H9 (cell line): ENCODE measurements around the gene SASH3. TPM values are rescaled to one million over a fixed set of nuclear protein-coding genes. Genes with fewer than 3 reads are reported as not detected.

Source experiments
- DNase-seq: peaks from one replicate; pipeline ENCODE4 v3.0.0-alpha.2; 2017
- H2AFZ ChIP-seq: one replicate; pipeline ENCODE4 v1.6.1; 2013; ENCODE audit warnings: mild to moderate bottlenecking, low read length, control low read depth, moderate library complexity
- H2AK5ac ChIP-seq: 2 replicates; pipeline ENCODE4 v1.6.1; 2013; ENCODE audit warnings: low read length, control low read depth, mixed read lengths; ENCODE audit not compliant: insufficient read length
- H2BK120ac ChIP-seq: one replicate; pipeline ENCODE4 v1.6.1; 2013; ENCODE audit warnings: low read depth, mild to moderate bottlenecking, low read length, control low read depth, inconsistent platforms; ENCODE audit not compliant: poor library complexity, severe bottlenecking
- H2BK12ac ChIP-seq: 2 replicates; pipeline ENCODE4 v1.6.1; 2013; ENCODE audit warnings: low read length, control low read depth, mixed read lengths, low read depth; ENCODE audit not compliant: insufficient read length
- H2BK15ac ChIP-seq: 2 replicates; pipeline ENCODE4 v1.6.1; 2013; ENCODE audit warnings: low read depth, low read length, control low read depth
- H2BK20ac ChIP-seq: one replicate; pipeline ENCODE4 v1.6.1; 2013; ENCODE audit warnings: low read depth, mild to moderate bottlenecking, low read length, control low read depth, inconsistent platforms; ENCODE audit not compliant: poor library complexity, severe bottlenecking
- H2BK5ac ChIP-seq: 2 replicates; pipeline ENCODE4 v1.6.1; 2013; ENCODE audit warnings: low read length, control low read depth, mixed read lengths; ENCODE audit not compliant: insufficient read length
- H3K14ac ChIP-seq: 2 replicates; pipeline ENCODE4 v1.6.1; 2013; ENCODE audit warnings: low read length, control low read depth; ENCODE audit not compliant: insufficient read depth
- H3K18ac ChIP-seq: 2 replicates; pipeline ENCODE4 v1.6.1; 2013; ENCODE audit warnings: low read depth, mild to moderate bottlenecking, mixed read lengths, low read length, control low read depth; ENCODE audit not compliant: insufficient read length
- H3K23ac ChIP-seq: 2 replicates; pipeline ENCODE4 v1.6.1; 2013; ENCODE audit warnings: low read length, control low read depth, mixed read lengths, low read depth; ENCODE audit not compliant: insufficient read length
- H3K23me2 ChIP-seq: 2 replicates; pipeline ENCODE4 v1.6.1; 2013; ENCODE audit warnings: low read depth, mild to moderate bottlenecking, mixed read lengths, low read length, control low read depth; ENCODE audit not compliant: insufficient read length, poor library complexity, severe bottlenecking
- H3K27ac ChIP-seq: 2 replicates; pipeline ENCODE4 v1.5.1; 2013; ENCODE audit warnings: low read length, control low read depth, mixed read lengths, low read depth; ENCODE audit not compliant: insufficient read length
- H3K27me3 ChIP-seq: 2 replicates; pipeline ENCODE4 v1.6.1; 2013; ENCODE audit warnings: low read length, control low read depth, inconsistent platforms; ENCODE audit not compliant: insufficient read depth
- H3K4ac ChIP-seq: 2 replicates; pipeline ENCODE4 v1.6.1; 2013; ENCODE audit warnings: low read depth, mild to moderate bottlenecking, control low read depth, inconsistent platforms, low read length, moderate library complexity
- H3K4me1 ChIP-seq: 2 replicates; pipeline ENCODE4 v1.6.1; 2013; ENCODE audit warnings: low read length, control low read depth, inconsistent platforms; ENCODE audit not compliant: insufficient read depth
- H3K4me2 ChIP-seq: 2 replicates; pipeline ENCODE4 v1.6.1; 2013; ENCODE audit warnings: low read length, control low read depth, mixed read lengths; ENCODE audit not compliant: insufficient read length, insufficient read depth
- H3K56ac ChIP-seq: 2 replicates; pipeline ENCODE4 v1.6.1; 2013; ENCODE audit warnings: low read depth, mild to moderate bottlenecking, mixed read lengths, low read length, control low read depth; ENCODE audit not compliant: insufficient read length
- H3K79me1 ChIP-seq: 2 replicates; pipeline ENCODE4 v1.6.1; 2013; ENCODE audit warnings: low read depth, mild to moderate bottlenecking, moderate library complexity, low read length, control low read depth, inconsistent platforms; ENCODE audit not compliant: insufficient read depth, poor library complexity, severe bottlenecking
- H3K79me2 ChIP-seq: 2 replicates; pipeline ENCODE4 v1.6.1; 2013; ENCODE audit warnings: low read length, control low read depth, inconsistent platforms; ENCODE audit not compliant: insufficient read depth
- H3K9ac ChIP-seq: 2 replicates; pipeline ENCODE4 v1.6.1; 2013; ENCODE audit warnings: low read length, control low read depth, mixed read lengths; ENCODE audit not compliant: insufficient read length; ENCODE audit errors: extremely low read depth
- H3K9me3 ChIP-seq: one replicate; pipeline ENCODE4 v1.6.1; 2013; ENCODE audit warnings: low read depth, low read length, inconsistent platforms; ENCODE audit not compliant: control insufficient read depth
- H3T11ph ChIP-seq: one replicate; pipeline ENCODE4 v1.6.1; 2013; ENCODE audit warnings: mild to moderate bottlenecking, low read length, control low read depth, inconsistent platforms
- H4K20me1 ChIP-seq: one replicate; pipeline ENCODE4 v1.6.1; 2013; ENCODE audit not compliant: control insufficient read depth, insufficient read length, insufficient read depth
- H4K5ac ChIP-seq: 2 replicates; pipeline ENCODE4 v1.6.1; 2013; ENCODE audit warnings: low read depth, mild to moderate bottlenecking, mixed read lengths, low read length, control low read depth; ENCODE audit not compliant: insufficient read length
- H4K8ac ChIP-seq: replicated peaks from 2 replicates; pipeline ENCODE4 v1.6.1; 2013; ENCODE audit warnings: low read length, control low read depth, mixed read lengths, low read depth; ENCODE audit not compliant: insufficient read length
- H4K91ac ChIP-seq: 2 replicates; pipeline ENCODE4 v1.6.1; 2013; ENCODE audit warnings: low read depth, mild to moderate bottlenecking, moderate library complexity, mixed read lengths, low read length, control low read depth; ENCODE audit not compliant: insufficient read length
- H3K27ac Mint-ChIP-seq, 3 experiments: 2 replicates in 2 of 3; 3 replicates in 1 of 3; pipeline ENCODE4 v1.8.0; 2020 to 2021; ENCODE audit warnings: mixed read lengths in 3 of 3, mild to moderate bottlenecking in 1 of 3, moderate library complexity in 1 of 3
- H3K27me3 Mint-ChIP-seq: 2 replicates; pipeline ENCODE4 v1.8.0; 2021; ENCODE audit warnings: low read depth, mild to moderate bottlenecking, moderate library complexity, mixed read lengths
- H3K36me3 Mint-ChIP-seq, 3 experiments: 2 replicates in 2 of 3; 3 replicates in 1 of 3; pipeline ENCODE4 v1.8.0; 2020 to 2021; ENCODE audit warnings: low read depth in 3 of 3, mixed read lengths in 3 of 3; ENCODE audit not compliant: insufficient read depth in 1 of 3
- H3K4me1 Mint-ChIP-seq, 2 experiments: 2 replicates each; pipeline ENCODE4 v1.8.0; 2020; ENCODE audit warnings: mixed read lengths in 2 of 2
- H3K4me3 Mint-ChIP-seq, 2 experiments: 2 replicates in 1 of 2; 3 replicates in 1 of 2; pipeline ENCODE4 v1.8.0; 2020 to 2021; ENCODE audit warnings: mild to moderate bottlenecking in 2 of 2, mixed read lengths in 2 of 2, moderate library complexity in 1 of 2
- H3K9me3 Mint-ChIP-seq, 2 experiments: 2 replicates in 1 of 2; 3 replicates in 1 of 2; pipeline ENCODE4 v1.8.0; 2020; ENCODE audit warnings: mild to moderate bottlenecking in 2 of 2, mixed read lengths in 2 of 2, moderate library complexity in 1 of 2
- CTCF ChIP-seq: fragments of 200-600 bp; sonication (generic); conservative IDR thresholded peaks from 3 replicates; pipeline ENCODE4 v1.8.0; 2021; ENCODE audit warnings: antibody characterized with exemption, mild to moderate bottlenecking
- WGBS: extraction: QIAGEN DNeasy Blood & Tissue Kit; methylation state at CpG from one replicate; pipeline ENCODE4 v1.1.7; 2013; ENCODE audit warnings: missing lambda C conversion rate, low lambda C conversion rate, mixed read lengths; ENCODE audit not compliant: insufficient read length; ENCODE audit errors: extremely low coverage; 5-methylcytosine and 5-hydroxymethylcytosine counted together
- total RNA-seq: library from RNA; stranded (reverse); gene quantifications from 2 replicates; pipeline ENCODE4 v1.2.1, GENCODE V29; 2021

Gene SASH3
- total RNA-seq, 1 experiment from 2014 or later, result not detected

- no peak for DNase-seq
- Mint-ChIP-seq H3K27ac (no peak overlapping the region), H3K27me3 (peaks cover 28% of the 10 kb centered on the region), H3K4me3 (no peak overlapping the region), H3K9me3 (peaks cover 0 to 64% of the 10 kb centered on the region in 2 experiments; a peak in 3 of 5 replicates), H3K36me3 (no peaks in the 10 kb centered on the region; a peak in 1 of 7 replicates), H3K4me1 (peaks cover 15 to 17% of the 10 kb centered on the region in 2 experiments)
- Histone ChIP-seq H2AFZ (no peak overlapping the region), H2AK5ac (no peak overlapping the region), H4K20me1 (no peaks in the 10 kb centered on the region), H3K23me2 (no peaks in the 10 kb centered on the region), H3K27ac (no peak overlapping the region), H2BK12ac (no peak overlapping the region), H3K9me3 (peaks cover 7% of the 10 kb centered on the region), H3K4me2 (no peak overlapping the region), H4K91ac (no peak overlapping the region), H4K5ac (no peak overlapping the region), H3K14ac (no peak overlapping the region), H3K18ac (no peak overlapping the region), H2BK20ac (no peak overlapping the region), H3T11ph (no peak overlapping the region), H3K79me2 (no peaks in the 10 kb centered on the region), H3K23ac (no peak overlapping the region), H2BK5ac (no peak overlapping the region), H2BK120ac (no peak overlapping the region), H3K9ac (no peak overlapping the region), H4K8ac (no peak overlapping the region), H3K56ac (no peak overlapping the region), H3K4ac (no peak overlapping the region), H3K79me1 (no peaks in the 10 kb centered on the region), H3K4me1 (no peaks in the 10 kb centered on the region), H2BK15ac (no peak overlapping the region), H3K27me3 (no peaks in the 10 kb centered on the region)
- no peak for TF ChIP-seq CTCF
- no CpG with 5 or more reads among the region's 4 CpGs for WGBS
These were observed 31.4 kb upstream of the SASH3 start for GRCh38 chrX:129748305-129748704.
